Measurements from ENCODE around the gene UHRF2.

GRCh38 chr9:6441269-6441668, 28.3 kb downstream of the UHRF2 start:
- TF ChIP-seq POLR2AphosphoS5 (IDR thresholded peaks at IDR 0.05; ENCODE audit: insufficient read depth, low read depth, low read length) (no peak), POLR2A (IDR thresholded peaks at IDR 0.05; ENCODE audit: low read depth, low read length) (no peak), CTCF (IDR thresholded peaks at IDR 0.05; ENCODE audit: extremely low read depth in 1 of 2, insufficient read depth in 1 of 2, low read depth in 1 of 2, low read length in 2 of 2) (no peak), EZH2 (IDR thresholded peaks at IDR 0.05; ENCODE audit: borderline replicate concordance, low read depth, low read length, severe bottlenecking) (no peak), JUN (IDR thresholded peaks at IDR 0.05; ENCODE audit: borderline replicate concordance, insufficient read depth, insufficient read length, low read depth) (no peak), MAX (IDR thresholded peaks at IDR 0.05; ENCODE audit: insufficient read depth, insufficient read length) (no peak), GATA2 (IDR thresholded peaks at IDR 0.05; ENCODE audit: insufficient read depth, insufficient read length, low read depth, low read length) (no peak)
